Liver (tissue), 9 donors: ENCODE results near the gene EML5. TPM values are rescaled to one million over a fixed set of nuclear protein-coding genes. Genes with fewer than 3 reads are reported as not detected.

ENCODE experiments used
- DNase-seq: peaks from one replicate; pipeline ENCODE4 v3.0.0-alpha.2; 2017; ENCODE audit warnings: low spot score
- H3K27ac ChIP-seq, 2 donors: one replicate each; pipeline ENCODE4 v1.7.0; 2013; ENCODE audit warnings: inconsistent platforms in 2 of 2, low read length in 2 of 2, control low read depth in 1 of 2, low read depth in 1 of 2, mild to moderate bottlenecking in 1 of 2
- H3K27me3 ChIP-seq, 4 donors: one replicate each; pipeline versions ENCODE4 v1.6.1 to v1.7.0; 2013; ENCODE audit warnings: low read length in 3 of 4, inconsistent platforms in 1 of 4, mild to moderate bottlenecking in 1 of 4, moderate library complexity in 1 of 4; ENCODE audit not compliant: control insufficient read depth in 4 of 4, insufficient read depth in 4 of 4
- H3K36me3 ChIP-seq, 4 donors: one replicate each; pipeline versions ENCODE4 v1.6.1 to v1.7.0; 2013; ENCODE audit warnings: low read length in 3 of 4, mild to moderate bottlenecking in 3 of 4, low read depth in 1 of 4, moderate library complexity in 1 of 4; ENCODE audit not compliant: control insufficient read depth in 4 of 4, insufficient read depth in 3 of 4
- H3K4me1 ChIP-seq, 4 donors: one replicate each; pipeline versions ENCODE4 v1.6.1 to v1.7.0; 2013; ENCODE audit warnings: low read length in 3 of 4, mild to moderate bottlenecking in 3 of 4, moderate library complexity in 1 of 4; ENCODE audit not compliant: control insufficient read depth in 4 of 4, insufficient read depth in 4 of 4
- H3K4me3 ChIP-seq, 3 donors: one replicate each; pipeline versions ENCODE4 v1.6.1 to v1.7.0; 2013; ENCODE audit warnings: low read length in 3 of 3, control low read depth in 1 of 3, low read depth in 1 of 3, mild to moderate bottlenecking in 1 of 3
- H3K9ac ChIP-seq, 2 donors: one replicate each; pipeline ENCODE4 v1.7.0; 2013; ENCODE audit warnings: low read length in 2 of 2, mild to moderate bottlenecking in 2 of 2, moderate library complexity in 2 of 2, control low read depth in 1 of 2, low read depth in 1 of 2
- H3K9me3 ChIP-seq, 4 donors: one replicate each; pipeline versions ENCODE4 v1.6.1 to v1.7.0; 2013; ENCODE audit warnings: low read length in 3 of 4; ENCODE audit not compliant: control insufficient read depth in 4 of 4
- CTCF ChIP-seq: fragments of 150-350 bp; IDR thresholded peaks from 2 replicates; pipeline ENCODE4 v1.5.1; 2017; ENCODE audit warnings: improper control_type of control experiment, low read depth, low read length; ENCODE audit not compliant: missing input control
- EGR1 ChIP-seq, 2 donors: IDR thresholded peaks; 2 replicates each; pipeline ENCODE4 v1.6.1; 2016 to 2018; ENCODE audit warnings: antibody characterized with exemption in 2 of 2, low read depth in 2 of 2
- FOXA1 ChIP-seq: IDR thresholded peaks from 2 replicates; pipeline ENCODE4 v1.6.1; 2016; ENCODE audit warnings: antibody characterized with exemption
- FOXA2 ChIP-seq: IDR thresholded peaks from 2 replicates; pipeline ENCODE4 v1.6.1; 2016; ENCODE audit warnings: antibody characterized with exemption
- GABPA ChIP-seq, 2 donors: IDR thresholded peaks in 1 of 2; conservative IDR thresholded peaks in 1 of 2; 2 replicates each; pipeline ENCODE4 v1.6.1; 2016; ENCODE audit warnings: antibody characterized with exemption in 2 of 2, mild to moderate bottlenecking in 1 of 2, moderate library complexity in 1 of 2
- HNF4A ChIP-seq, 2 donors: conservative IDR thresholded peaks; 2 replicates each; pipeline ENCODE4 v1.6.1; 2016; ENCODE audit warnings: antibody characterized with exemption in 2 of 2, mild to moderate bottlenecking in 2 of 2
- HNF4G ChIP-seq: IDR thresholded peaks from 2 replicates; pipeline ENCODE4 v1.6.1; 2016; ENCODE audit warnings: antibody characterized with exemption
- JUND ChIP-seq, 2 donors: IDR thresholded peaks; 2 replicates each; pipeline ENCODE4 v1.6.1; 2016; ENCODE audit warnings: antibody characterized with exemption in 2 of 2
- NR2F2 ChIP-seq: IDR thresholded peaks from 2 replicates; pipeline ENCODE4 v1.6.1; 2016; ENCODE audit warnings: antibody characterized with exemption
- RAD21 ChIP-seq, 2 donors: IDR thresholded peaks; 2 replicates each; pipeline ENCODE4 v1.6.1; 2016; ENCODE audit warnings: antibody characterized with exemption in 2 of 2, mild to moderate bottlenecking in 2 of 2
- REST ChIP-seq: IDR thresholded peaks from 2 replicates; pipeline ENCODE4 v1.6.1; 2016; ENCODE audit warnings: antibody characterized with exemption, mild to moderate bottlenecking
- RXRA ChIP-seq, 2 donors: IDR thresholded peaks; 2 replicates each; pipeline ENCODE4 v1.6.1; 2017 to 2018; ENCODE audit warnings: antibody characterized with exemption in 2 of 2, mild to moderate bottlenecking in 1 of 2
- SP1 ChIP-seq: IDR thresholded peaks from 2 replicates; pipeline ENCODE4 v1.6.1; 2018; ENCODE audit warnings: antibody characterized with exemption, mild to moderate bottlenecking
- TAF1 ChIP-seq: conservative IDR thresholded peaks from 2 replicates; pipeline ENCODE4 v1.6.1; 2016; ENCODE audit warnings: antibody characterized with exemption, mild to moderate bottlenecking
- YY1 ChIP-seq: IDR thresholded peaks from 2 replicates; pipeline ENCODE4 v1.6.1; 2016; ENCODE audit warnings: antibody characterized with exemption, mild to moderate bottlenecking
- ZBTB33 ChIP-seq: IDR thresholded peaks from 2 replicates; pipeline ENCODE4 v1.6.1; 2016; ENCODE audit warnings: antibody characterized with exemption
- WGBS: extraction: QIAGEN DNeasy Blood & Tissue Kit; methylation state at CpG from one replicate; pipeline ENCODE4 v1.1.7; 2013; 5-methylcytosine and 5-hydroxymethylcytosine counted together
- polyA plus RNA-seq, 2 donors: library from polyadenylated mRNA; stranded (reverse) in 1 of 2; unstranded in 1 of 2; fragments of 200-250 nt in 1 of 2; fragments of >200 nt in 1 of 2; fragmentation: Nextera tagmentation in 1 of 2; extraction: Ambion mirVana in 1 of 2; gene quantifications; one replicate each; pipeline versions ENCODE4 v1.2.1 to v1.2.3, GENCODE V29; 2013 to 2015
- total RNA-seq, 2 donors: library from RNA; depleted of rRNA; stranded (reverse); fragments of >200 nt; gene quantifications; one replicate each; pipeline ENCODE4 v1.2.3, GENCODE V29; 2014
- TF ChIP-seq, protein P1 (sequence below): IDR thresholded peaks from 2 replicates; pipeline ENCODE4 v1.6.1; 2016; ENCODE audit warnings: antibody characterized with exemption
- TF ChIP-seq, protein P2 (sequence below): IDR thresholded peaks from 2 replicates; pipeline ENCODE4 v1.6.1; 2016; ENCODE audit warnings: antibody characterized with exemption
- donor health status: healthy.
- donor health status: healthy.
- donor health status: healthy.
- donor health status: healthy.
- donor health status: healthy.

Gene EML5
- total and polyA plus RNA-seq, 4 donors = 0.09 to 3.8 (median 0.55) TPM

DNA sequence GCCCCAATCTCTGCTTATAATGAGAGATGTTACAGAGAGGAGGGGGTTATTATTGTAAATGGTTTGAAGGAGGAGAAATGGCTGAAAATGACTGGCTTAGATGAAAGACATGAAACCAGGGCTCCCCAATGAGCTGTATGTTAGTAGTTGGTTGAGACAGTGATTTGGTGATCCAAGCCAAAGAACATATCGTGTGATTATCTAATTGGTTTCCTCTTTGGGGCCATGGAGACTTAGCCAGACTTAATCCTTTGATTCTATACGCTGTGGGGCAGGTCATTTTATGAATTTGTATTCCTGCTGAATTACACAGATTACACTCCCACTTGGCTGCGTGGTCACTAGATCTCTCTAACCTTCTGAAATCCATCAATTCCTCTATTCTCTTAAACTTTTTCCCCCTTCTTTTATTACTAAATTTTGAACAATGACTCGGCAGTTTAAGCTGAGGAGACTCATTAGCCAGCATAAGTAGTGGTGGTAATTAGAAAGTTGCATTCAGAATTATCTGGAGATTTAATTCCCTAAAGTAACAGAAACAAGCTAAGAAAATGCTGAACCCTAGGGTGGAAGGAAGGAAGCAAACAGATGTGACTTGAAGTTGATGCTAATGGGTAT is 37.0 kb upstream of the EML5 start:
- peak overlapping the region in 1 of 3 donors; percentile 12 for H3K4me3 ChIP-seq
- TF ChIP-seq YY1 = peak; percentile 2
- no peak for TF ChIP-seq CTCF
- H3K9me3 ChIP-seq = no peaks in the 10 kb centered on the region
- H3K27me3 ChIP-seq = no peaks in the 10 kb centered on the region
- H3K36me3 ChIP-seq = no peaks in the 10 kb centered on the region
- 71% methylated on average over 4 of the region's 4 CpGs for WGBS
- H3K27ac ChIP-seq = peak overlapping the region; percentile 73 to 89
- DNase-seq = no peak
- peaks cover 4 to 33% (median 27%) of the 10 kb centered on the region in 4 donors for H3K4me1 ChIP-seq
- peak overlapping the region in 1 of 2 donors; percentile 89 for H3K9ac ChIP-seq

GRCh38 chr14:88829188-88829587 is 36.4 kb upstream of the EML5 start:
- WGBS = 14% methylated on average over 3 of the region's 3 CpGs
- no peak for DNase-seq
- H3K4me3 ChIP-seq = peak overlapping the region in 1 of 3 donors; percentile 12
- H3K9ac ChIP-seq = peak overlapping the region; percentile 14 to 89
- no peaks in the 10 kb centered on the region for H3K36me3 ChIP-seq
- peak overlapping the region; percentile 73 to 89 for H3K27ac ChIP-seq
- peaks cover 3 to 29% (median 23%) of the 10 kb centered on the region in 4 donors for H3K4me1 ChIP-seq
- no peak for TF ChIP-seq RAD21 (IDR thresholded peaks at IDR 0.05)
- TF ChIP-seq TAF1 = peak; percentile 73
- TF ChIP-seq NR2F2 = no peak
- TF ChIP-seq FOXA2 = peak; percentile 84
- TF ChIP-seq FOXA1 = no peak
- peak; percentile 30 to 50 for TF ChIP-seq HNF4A (conservative IDR thresholded peaks at IDR 0.05)
- TF ChIP-seq GABPA (IDR thresholded peaks at IDR 0.05 in 1 of 2, conservative IDR thresholded peaks at IDR 0.05 in 1 of 2) = peak in 1 of 2 donors; percentile 13
- TF ChIP-seq RXRA (IDR thresholded peaks at IDR 0.05) = peak in 1 of 2 donors; percentile 54
- TF ChIP-seq SP1 = peak; percentile 69
- TF ChIP-seq JUND (IDR thresholded peaks at IDR 0.05) = peak in 1 of 2 donors; percentile 21
- no peak for TF ChIP-seq REST
- TF ChIP-seq YY1 = peak; percentile 35
- no peak for TF ChIP-seq EGR1 (IDR thresholded peaks at IDR 0.05; ENCODE audit: low read depth in 2 of 2)
- TF ChIP-seq, protein P1, sequence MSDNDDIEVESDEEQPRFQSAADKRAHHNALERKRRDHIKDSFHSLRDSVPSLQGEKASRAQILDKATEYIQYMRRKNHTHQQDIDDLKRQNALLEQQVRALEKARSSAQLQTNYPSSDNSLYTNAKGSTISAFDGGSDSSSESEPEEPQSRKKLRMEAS = peak; percentile 28
- peak; percentile 40 for TF ChIP-seq ZBTB33
- no peak for TF ChIP-seq HNF4G
- TF ChIP-seq CTCF = no peak
- TF ChIP-seq, protein P2, sequence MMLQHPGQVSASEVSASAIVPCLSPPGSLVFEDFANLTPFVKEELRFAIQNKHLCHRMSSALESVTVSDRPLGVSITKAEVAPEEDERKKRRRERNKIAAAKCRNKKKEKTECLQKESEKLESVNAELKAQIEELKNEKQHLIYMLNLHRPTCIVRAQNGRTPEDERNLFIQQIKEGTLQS = no peak
- H3K27me3 ChIP-seq = no peaks in the 10 kb centered on the region
- H3K9me3 ChIP-seq = no peaks in the 10 kb centered on the region
